GM12875 (cell line): ENCODE data around the gene AJM1.

Source experiments
- H3K4me3 ChIP-seq: one replicate; pipeline ENCODE4 v1.5.1; 2011; ENCODE audit warnings: low read depth, low read length, control low read depth
- CTCF ChIP-seq: IDR thresholded peaks from 2 replicates; pipeline ENCODE4 v1.5.1; 2011; ENCODE audit warnings: low read depth, mild to moderate bottlenecking, control low read depth, inconsistent platforms, low read length, moderate library complexity, borderline replicate concordance; ENCODE audit not compliant: insufficient read depth

Gene AJM1

GRCh38 chr9:136854842-136855460 is 12.7 kb downstream of the AJM1 start:
- no peak overlapping the region for H3K4me3 ChIP-seq
- TF ChIP-seq CTCF, result no peak

DNA sequence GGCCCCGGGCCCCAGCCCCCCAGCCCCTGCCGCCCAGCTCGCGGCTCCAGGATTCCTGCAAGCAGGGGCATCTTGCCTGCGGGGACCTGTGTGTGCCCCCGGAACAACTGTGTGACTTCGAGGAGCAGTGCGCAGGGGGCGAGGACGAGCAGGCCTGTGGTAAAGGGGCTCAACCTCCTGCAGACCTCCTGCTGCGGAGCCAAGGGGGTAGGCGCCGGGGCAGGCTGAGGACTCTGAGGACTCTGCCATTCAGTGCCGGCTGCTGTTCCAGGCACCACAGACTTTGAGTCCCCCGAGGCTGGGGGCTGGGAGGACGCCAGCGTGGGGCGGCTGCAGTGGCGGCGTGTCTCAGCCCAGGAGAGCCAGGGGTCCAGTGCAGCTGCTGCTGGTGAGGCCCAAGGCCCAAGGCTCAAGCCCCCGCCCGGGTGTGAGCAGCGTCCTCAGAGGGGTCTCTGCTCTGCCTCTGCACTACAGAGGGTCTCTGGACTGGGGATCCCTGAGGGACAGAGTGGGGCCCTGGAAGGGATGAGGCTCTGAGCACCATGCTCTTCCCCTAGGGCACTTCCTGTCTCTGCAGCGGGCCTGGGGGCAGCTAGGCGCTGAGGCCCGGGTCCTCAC is 13.3 kb downstream of the AJM1 start:
- H3K4me3 ChIP-seq, result no peak overlapping the region
- TF ChIP-seq CTCF, result no peak

DNA sequence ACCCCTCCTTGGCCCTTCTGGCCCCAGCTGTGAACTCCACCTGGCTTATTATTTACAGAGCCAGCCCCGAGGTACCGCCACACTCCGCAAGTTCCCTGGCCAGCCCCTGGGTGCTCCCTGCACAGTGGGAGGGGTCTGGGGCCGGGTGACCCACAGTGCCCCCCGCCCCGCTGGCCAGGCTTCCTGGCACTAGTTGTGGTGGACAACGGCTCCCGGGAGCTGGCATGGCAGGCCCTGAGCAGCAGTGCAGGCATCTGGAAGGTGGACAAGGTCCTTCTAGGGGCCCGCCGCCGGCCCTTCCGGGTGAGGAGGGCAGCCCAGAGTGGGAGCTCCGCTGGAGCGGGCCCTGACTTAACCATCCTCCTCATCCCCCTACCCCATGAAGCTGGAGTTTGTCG is 13.8 kb downstream of the AJM1 start:
- H3K4me3 ChIP-seq, result no peak overlapping the region
- no peak for TF ChIP-seq CTCF

GRCh38 chr9:136856541-136857141 is 14.4 kb downstream of the AJM1 start:
- TF ChIP-seq CTCF, result 0 out of 2 replicates have a peak, but pooled peaks have one; percentile 16
- no peak overlapping the region for H3K4me3 ChIP-seq

DNA sequence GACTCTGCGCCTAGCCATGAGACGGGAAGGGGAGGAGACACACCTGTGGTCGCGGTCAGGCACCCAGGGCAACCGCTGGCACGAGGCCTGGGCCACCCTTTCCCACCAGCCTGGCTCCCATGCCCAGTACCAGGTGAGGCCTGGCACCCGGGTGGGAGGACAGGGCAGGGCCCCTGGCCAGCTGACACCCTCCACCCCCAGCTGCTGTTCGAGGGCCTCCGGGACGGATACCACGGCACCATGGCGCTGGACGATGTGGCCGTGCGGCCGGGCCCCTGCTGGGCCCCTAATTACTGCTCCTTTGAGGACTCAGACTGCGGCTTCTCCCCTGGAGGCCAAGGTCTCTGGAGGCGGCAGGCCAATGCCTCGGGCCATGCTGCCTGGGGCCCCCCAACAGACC is 14.9 kb downstream of the AJM1 start:
- no peak overlapping the region for H3K4me3 ChIP-seq
- TF ChIP-seq CTCF, result no peak

GRCh38 chr9:136857581-136858412 is 15.5 kb downstream of the AJM1 start:
- H3K4me3 ChIP-seq, result no peak overlapping the region
- TF ChIP-seq CTCF, result no peak
